Upper lobe of left lung (tissue), 4 donors: ENCODE data around the gene ALPI.

Experiments used
- CTCF ChIP-seq, 6 experiments: fragments of 450-650 bp in 4 of 6; fragments of 200-600 bp in 2 of 6; sonication (generic) in 2 of 6; IDR thresholded peaks; one replicate each; pipeline ENCODE4 v1.5.1; 2016 to 2019; ENCODE audit warnings: antibody characterized with exemption in 6 of 6
- POLR2A ChIP-seq, 4 donors: fragments of 450-650 bp; IDR thresholded peaks; one replicate each; pipeline ENCODE4 v1.5.1; 2016 to 2017; ENCODE audit warnings: antibody characterized with exemption in 4 of 4, mild to moderate bottlenecking in 2 of 4
- POLR2AphosphoS5 ChIP-seq, 2 donors: sonication (generic); formaldehyde crosslinking; IDR thresholded peaks; one replicate each; pipeline ENCODE4 v1.5.1; 2017; ENCODE audit warnings: antibody characterized with exemption in 2 of 2

GRCh38 chr2:232441147-232441651, 14.8 kb upstream of the ALPI start:
- TF ChIP-seq CTCF (IDR thresholded peaks at IDR 0.05) (no peak), POLR2AphosphoS5 (IDR thresholded peaks at IDR 0.05) (no peak), POLR2A (IDR thresholded peaks at IDR 0.05) (no peak)
